HG03039 (cell line): ENCODE data around the gene ABCA9.
"Not testable (repeated sequence)": the region's sequence is repeated elsewhere in the genome, so short reads cannot be mapped to it uniquely, and the experiment has no call there.

Experiments used
- ATAC-seq: cut with Tn5 transposase; IDR thresholded peaks from one replicate; pipeline ENCODE4 v1.9.1; 2021; ENCODE audit warnings: mild to moderate bottlenecking, moderate library complexity; ENCODE audit not compliant: unreplicated experiment

The ABCA9 gene

DNA sequence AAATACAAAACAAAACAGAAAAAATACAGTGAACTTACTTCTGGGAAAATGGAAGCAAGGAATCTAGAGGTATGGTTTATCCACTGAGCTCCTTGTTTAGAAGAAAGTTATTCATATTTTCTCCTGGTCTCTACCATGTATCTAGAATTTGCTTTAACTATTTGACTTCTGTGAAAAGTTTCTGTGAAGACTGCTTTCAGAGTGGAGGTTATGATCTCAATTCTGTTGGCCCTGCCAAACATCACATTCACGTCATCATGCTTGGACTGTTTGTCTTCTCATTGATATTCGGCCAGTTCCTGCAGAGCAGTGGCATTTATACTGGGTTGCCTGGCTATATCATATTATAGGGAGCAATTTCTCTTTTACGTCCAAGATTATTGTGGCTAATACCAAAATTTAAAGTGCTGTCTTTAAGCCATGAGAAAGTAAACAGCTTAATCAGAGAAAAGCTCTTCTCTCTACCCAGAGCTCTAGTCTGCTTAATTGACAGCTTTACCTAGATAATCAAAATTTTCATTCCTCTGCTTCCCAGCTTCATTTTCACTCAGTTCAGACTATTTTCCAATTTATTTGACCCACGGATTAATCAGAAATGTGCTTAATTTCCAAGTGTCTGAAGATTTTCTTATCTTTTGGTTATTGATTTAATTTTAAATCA, 105.4 kb downstream of the ABCA9 start, which contains the start of gene ABCA8:
Gene ABCA8, minus strand, starts transcription at position 212 of the 661 bp plus-strand sequence. CDS start 13,358 bp downstream, outside the sequence.
- no peak for ATAC-seq

DNA sequence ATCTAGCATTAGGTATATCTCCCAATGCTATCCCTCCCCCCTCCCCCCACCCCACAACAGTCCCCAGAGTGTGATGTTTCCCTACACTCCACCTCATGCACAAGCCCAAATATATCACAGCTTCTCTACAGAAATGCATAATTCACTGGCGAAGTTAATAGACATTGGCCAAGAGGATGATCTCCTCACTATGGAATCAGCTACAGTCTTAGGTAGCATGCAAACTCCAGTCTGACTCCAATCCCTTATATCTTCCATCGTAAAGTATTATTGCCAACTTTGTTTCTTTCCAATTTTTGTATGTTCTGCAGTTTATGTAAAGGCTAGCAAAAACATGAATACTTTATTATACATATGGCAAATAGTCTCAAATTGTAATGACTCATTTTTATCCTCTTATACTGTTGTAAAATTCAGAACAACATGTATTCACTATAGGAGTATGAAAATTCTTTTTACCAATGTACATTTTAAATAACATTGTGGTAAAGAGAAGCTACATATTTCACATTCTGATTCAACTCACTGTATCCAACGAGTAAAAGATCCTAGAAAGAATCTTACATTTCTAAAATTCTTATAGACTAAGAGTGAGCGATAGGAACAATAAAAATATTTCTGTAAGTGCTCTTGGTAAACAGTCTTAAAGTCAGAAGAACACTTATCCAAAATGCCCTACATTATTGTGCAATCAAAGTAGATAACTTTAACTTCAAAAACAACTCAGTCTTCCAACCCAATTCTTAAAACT, 106.4 kb downstream of the ABCA9 start:
- no peak for ATAC-seq

DNA sequence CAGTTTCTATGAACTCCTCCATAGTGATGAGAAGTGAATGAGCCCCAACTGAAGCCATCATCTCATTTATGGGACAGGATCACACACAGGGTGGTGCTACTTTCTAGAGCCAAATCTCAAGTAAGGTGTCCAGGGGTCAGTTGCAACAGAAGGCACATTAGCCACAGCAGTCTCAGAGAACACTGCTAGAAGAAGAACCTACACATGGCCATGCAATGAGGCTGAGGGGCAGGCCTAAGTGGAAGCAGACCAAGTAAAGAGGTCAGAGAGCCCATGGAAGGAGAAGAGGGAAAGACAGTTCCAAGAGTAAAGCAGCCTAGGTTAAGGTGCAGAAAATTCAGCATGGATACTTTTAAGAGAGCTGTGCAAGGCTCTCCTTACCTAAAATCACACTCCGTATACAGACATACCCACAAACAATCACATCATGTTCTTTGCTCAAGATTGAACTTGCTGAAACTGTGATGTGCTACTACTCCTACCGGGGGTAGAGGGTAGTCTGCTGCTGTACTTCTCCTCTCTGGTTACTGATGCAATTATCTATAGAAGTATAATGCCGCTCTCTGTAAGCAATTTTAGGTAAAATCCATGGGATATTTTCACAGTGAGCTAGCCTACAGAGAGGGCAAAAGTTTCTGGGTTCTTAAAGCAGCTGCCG, 107.3 kb downstream of the ABCA9 start:
- ATAC-seq, result no peak

DNA sequence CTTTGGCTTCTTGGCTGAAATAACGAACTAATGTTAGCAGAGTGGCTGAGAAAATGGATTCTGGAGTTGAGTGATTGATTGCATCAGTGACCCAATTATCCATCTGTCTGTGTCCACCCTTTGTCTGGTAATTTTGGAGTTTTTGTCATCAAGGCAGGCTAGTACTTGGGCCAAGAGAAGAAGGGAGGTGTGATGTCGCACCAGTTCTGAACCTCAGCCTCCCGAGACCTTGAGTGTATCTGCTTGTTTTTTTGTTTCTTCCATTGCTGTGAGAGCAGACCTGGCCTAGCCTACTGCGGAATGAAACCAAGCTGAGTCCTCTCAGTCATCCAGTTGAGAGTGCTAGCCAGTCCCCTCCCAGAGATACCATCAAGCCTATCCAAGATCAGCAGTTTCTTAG, 110.0 kb downstream of the ABCA9 start:
- ATAC-seq, result no peak

DNA sequence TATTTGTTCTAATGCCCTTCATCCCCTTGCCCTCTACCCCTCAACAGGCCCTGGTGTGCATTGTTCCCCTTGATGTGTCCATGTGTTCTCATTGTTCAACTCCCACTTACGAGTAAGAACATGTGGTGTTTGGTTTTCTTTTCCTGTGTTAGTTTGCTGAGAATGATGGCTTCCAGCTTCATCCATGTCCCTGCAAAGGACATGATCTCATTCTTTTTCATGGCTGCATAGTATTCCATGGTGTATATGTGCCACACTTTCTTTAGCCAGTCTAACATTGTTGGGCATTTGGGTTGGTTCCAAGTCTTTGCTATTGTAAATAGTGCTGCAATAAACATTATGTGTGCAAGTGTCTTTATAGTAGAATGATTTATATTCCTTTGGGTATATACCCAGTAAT, 112.9 kb downstream of the ABCA9 start:
- ATAC-seq, result not testable (repeated sequence)

DNA sequence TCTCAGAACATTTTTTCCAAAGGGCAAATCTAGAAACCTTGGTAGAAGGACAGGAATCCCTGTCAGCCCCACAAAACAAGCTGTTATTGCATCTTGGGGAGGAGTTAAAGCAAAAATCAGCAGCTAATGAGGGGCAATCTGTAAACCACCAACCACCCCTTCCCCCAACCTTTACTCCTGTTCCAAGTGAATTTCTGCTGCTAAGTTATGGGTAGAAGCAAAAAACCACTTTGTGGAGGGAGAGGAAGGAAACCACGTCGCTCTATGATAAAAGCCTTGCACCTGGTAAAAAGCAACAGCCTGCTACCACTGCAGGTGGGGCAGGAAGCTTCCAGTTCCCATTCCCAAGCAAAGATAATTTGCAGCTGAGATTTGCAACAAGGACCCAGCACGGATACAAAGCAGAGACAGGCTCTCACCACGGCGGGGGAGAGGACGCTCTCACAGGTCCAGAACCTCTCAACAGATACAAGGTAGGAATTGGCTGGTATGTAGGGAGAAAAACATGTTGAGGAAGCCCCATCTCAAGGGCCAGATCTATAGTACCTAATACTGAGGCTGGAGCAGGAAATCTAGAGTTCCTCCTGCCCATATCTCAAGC, 116.2 kb downstream of the ABCA9 start:
- ATAC-seq, result no peak

DNA sequence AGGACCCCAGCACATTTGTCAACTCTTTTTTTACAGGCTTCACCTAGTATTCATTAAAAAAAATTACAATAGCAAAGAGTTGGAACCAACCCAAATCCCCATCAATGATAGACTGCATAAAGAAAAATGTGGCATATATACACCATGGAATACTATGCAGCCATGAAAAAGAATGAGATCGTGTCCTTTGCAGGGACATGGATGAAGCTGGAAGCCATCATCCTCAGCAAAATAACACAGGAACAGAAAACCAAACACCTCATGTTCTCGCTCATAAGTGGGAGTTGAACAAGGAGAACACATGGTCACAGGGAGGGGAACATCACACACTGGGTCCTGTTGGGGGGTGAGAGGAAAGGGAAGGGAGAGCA, 116.9 kb downstream of the ABCA9 start:
- not testable (repeated sequence) for ATAC-seq

DNA sequence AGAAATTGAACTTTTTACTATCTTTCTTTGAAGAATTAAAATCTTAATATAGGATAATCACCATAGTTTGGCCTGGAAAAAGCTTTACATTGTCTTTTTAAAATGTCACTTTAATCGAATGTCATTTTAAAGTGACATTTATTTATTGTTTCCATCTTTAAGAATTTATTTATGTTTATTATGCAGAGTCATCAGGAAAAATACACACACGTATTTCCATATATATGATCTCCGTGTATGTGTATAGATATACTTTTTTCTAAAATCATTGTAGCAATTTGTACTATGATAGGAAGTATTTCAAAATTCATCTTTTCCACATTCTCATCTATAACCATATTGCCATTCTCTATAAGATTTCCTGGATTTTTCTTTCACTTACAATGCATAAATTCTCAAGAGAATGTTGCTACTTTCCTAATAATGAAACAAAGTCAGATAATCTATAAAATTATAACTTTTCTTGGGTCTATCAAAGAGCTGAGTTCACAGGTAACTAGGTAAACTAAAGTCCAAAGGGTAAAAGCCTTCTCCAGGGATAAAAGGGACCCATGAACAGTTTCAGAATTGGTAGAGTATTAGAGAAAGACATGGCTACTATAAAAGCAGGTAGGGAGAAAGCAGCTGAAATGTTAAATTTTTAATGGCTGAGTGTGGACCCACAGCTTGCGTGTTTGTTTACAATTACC, 117.5 kb downstream of the ABCA9 start:
- ATAC-seq, result no peak

DNA sequence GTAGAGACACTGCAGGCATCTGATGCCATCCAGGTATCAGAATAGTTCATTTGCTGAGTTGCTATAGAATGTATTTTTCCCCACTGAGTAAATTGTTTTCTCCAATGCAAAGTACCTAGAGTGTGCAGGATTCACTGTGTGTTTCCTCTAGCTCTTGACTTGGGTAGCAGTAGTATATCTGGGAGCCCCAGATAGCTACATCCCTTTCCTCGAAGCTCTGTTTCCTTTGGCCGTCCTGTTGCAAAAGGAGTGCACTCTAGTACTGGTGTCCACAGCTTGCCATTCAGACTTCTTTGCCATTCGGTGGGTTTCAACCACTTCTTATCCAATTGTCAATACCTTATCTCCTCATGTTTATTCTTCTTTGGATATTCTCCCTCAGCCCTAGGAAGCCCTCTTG, 118.3 kb downstream of the ABCA9 start:
- ATAC-seq, result no peak

DNA sequence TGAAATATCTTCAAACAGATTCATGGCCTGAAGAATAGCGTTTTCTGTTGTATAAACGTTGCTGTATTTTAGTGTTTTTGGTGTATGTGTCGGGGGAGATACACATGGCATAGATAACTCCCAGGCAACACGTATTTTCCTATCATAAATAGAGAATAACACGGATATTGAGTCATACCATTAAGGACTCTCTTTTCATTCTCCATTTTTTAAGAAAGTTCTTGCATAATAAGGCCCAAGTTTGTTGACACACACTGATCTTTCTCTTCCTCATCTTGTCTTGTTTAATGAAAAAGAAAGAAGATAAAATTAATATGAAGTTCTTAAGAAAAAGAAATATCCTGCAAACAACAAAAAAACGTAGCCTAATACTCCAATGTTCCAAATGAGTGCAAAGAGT, 119.0 kb downstream of the ABCA9 start:
- no peak for ATAC-seq

DNA sequence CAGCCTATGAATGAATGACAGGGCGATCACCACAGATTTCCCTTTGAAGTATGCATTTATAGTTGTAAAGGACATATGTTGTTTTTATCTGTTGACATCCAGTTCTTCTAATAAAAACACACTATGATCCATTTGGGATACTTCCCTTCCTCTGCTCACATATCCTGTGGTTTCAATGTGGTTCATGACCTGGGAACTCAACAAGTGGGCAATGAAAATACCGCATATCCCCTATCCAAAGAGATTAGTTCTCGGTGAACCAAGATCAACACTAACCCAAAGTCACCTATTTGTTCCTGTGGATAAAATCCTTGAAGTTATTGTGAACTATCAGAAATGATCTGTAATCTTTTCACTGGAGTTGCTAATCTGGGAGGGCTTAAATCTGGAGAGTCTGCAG, 121.5 kb downstream of the ABCA9 start:
- ATAC-seq, result no peak

DNA sequence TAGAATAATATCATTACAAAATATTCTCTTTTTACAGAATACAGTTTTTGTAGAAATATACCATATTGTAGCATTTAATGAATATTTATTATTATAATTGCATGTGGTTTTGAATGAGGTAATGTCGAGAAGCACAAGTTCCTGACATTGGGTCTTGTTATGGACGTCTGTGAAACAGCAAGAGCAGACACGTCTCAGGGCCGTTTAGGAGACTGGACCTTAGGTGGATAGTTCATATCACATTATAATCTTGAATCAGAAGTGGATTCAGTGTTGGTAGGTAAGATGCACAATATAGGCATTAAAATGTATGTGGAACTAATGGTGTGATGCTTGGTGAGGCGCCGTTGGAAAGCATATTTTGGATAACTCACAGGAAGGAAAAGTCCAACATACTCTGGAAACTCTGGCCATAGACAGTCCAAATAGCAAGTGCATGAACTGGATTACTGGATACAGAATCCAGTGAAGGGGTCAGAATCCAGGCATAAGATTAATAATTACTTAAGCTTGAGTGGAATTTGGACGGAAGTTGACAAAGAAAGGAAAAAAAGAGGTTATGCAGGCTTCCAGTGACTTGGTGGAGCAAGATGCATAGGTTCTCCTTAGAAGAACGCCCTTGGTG, 122.7 kb downstream of the ABCA9 start:
- ATAC-seq, result no peak

DNA sequence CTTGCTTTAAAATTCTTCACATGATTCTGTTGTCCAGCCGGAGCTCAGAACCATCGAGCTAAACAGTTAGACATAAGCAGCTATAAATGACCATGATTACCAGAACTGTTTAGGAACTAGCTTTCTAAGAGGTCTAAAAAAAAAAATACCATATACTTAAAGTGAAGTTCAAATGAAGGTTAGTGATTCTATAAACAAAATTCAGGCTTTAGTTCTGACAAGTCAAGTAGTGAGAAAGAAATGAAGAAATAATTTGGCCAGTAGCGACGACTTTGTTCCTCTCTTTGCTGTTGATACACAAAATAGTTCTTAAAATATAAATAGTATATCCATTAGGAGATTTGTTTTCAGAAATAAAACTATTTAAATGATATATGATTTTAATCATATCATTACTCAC, 133.2 kb downstream of the ABCA9 start:
- ATAC-seq, result no peak

DNA sequence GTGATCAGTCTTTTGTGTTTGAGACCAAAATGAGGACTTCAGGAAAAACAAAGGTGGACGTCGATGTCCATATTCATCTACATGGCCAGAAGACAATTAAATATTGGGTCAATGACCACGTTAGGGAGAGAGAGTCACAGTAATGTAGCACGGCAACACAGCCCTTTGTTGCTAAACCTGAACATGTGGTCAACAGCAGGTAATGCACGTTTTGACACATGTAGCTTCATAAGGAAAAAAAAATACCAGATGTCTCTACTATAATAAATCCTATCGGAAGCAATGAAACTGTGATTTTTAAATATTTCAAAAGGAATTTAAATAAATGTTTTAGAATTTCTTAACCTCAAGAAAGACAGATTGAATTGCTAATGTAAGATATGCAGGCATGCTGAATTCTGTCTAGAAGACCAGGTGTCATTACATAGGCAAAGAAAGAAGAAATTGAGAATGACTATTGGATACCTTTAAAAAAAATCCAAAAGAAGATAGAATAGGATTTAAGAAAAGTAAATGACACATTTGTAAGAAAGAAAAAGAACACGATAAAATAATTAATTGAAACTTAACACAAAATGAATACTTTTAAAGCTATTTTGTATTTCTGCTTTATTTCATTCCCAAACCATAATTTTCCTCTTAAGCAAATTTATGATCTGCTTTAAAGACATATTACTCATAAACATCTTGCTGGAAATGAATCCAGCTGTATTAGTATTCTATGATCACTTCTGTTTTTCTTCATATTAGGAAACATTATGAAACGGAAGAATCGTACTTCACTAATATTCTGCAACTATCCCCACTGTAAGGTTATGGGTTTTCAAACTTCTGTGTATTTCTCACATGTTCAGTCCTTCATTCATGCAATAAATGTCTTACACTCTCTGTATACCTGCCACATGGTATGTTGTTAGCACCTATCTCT, 135.7 kb downstream of the ABCA9 start:
- no peak for ATAC-seq
